GM21515 (cell line): Measurements from ENCODE around the gene LXN.
A peak's percentile ranks its signal among the peaks of the same experiment; 100 is the strongest.
"Not testable (repeated sequence)": the region's sequence is repeated elsewhere in the genome, so short reads cannot be mapped to it uniquely, and the experiment has no call there.

ENCODE experiments used
- ATAC-seq: cut with Tn5 transposase; IDR thresholded peaks from one replicate; pipeline ENCODE4 v1.9.1; 2021; ENCODE audit not compliant: unreplicated experiment

Gene LXN, protein sequence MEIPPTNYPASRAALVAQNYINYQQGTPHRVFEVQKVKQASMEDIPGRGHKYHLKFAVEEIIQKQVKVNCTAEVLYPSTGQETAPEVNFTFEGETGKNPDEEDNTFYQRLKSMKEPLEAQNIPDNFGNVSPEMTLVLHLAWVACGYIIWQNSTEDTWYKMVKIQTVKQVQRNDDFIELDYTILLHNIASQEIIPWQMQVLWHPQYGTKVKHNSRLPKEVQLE

DNA sequence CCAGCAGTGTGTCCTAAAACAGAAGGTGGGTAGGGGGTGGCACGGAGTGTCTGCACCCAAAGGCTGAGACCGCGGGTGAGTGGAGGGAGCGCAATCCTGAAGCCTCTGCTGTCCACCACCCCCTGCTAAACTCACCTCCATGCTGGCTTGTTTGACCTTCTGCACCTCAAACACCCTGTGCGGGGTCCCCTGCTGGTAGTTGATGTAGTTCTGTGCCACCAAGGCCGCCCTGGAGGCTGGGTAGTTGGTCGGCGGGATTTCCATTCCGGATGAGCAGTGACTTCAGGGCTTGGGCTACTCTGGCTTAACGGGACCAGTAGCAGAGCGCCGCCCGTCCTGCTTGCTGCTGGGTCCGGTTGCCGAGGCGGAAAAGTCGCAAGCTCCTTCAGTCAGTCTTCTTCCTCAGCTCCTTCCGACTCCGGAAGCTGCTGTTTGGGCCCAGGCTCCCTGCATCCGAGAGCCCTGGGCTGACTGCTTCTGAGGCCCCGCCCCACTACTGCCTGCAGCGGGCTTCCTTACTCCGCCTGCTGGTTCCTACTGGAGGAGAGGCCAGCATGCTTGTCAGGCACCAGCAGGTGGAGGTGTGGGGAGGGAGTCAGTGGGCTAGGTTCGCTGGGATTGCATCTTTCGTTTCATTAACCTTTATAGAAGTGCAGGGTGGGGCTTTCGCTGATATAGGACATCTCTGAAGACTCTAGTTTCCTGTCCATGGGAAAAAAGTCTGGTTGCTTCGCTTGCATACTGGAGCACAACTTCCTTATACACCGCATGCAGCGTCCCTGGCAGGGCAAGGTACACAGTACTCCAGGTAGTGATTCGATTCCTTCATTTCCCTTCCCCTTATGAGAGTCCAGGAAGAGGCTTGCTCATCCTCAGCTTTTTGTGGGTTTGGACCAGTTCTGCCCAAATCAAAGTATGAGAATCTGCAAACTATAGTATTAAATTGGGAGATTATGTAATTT is at the start of gene LXN:
Gene LXN, minus strand, starts transcription at position 434 of the 962 bp plus-strand sequence. Its CDS starts 170 bp downstream, at position 264.
- peak; percentile 100 for ATAC-seq

DNA sequence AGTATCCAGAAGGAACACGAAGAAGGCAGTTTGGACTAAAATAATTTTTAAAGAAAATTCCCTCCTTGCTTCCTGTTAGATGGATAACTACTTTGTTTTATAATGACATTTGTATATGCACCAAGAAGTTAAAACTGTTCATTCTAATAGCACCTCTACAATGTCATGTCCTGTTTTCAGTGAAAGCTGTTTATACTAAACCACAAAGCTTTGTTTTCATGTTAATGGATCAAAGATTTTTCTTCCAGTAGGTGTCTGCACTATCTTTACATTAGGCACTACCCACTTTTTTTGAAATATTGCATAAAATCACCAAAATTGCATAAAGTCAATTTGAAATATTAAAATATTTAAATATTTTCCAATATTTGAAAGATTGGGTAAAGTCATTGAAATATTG is 49.7 kb upstream of the LXN start:
- no peak for ATAC-seq

DNA sequence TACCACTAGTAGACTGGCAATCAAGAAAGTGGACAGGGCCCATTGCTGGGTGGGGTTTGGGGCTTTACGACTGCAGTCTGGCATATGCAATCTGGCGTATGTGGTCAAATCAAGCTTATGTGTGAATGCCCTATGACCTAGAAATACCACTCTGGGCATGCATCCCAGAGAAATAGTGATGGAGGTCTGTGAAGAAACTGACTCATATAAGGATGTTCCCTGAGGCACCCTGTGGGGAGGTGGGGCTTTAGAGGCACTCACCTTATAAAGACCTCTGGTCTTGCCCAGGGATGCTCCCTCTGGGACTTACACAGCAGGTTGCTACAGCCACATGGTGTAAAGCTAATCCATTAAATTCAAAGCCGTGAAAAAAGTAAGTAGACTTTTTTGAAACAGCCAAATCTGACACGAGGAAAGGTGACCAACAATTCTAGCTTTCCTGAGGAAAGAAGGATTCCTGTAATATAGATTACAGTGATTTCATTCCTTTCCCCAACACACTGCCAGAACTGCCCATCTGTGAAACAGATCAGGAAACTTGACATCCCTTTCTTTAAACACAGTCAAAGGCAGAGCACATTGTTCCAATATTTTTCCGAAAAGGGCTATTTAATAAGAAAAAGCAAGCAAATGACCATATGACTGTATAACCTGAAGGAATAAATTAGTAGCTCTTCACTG is 46.2 kb upstream of the LXN start:
- ATAC-seq = no peak

DNA sequence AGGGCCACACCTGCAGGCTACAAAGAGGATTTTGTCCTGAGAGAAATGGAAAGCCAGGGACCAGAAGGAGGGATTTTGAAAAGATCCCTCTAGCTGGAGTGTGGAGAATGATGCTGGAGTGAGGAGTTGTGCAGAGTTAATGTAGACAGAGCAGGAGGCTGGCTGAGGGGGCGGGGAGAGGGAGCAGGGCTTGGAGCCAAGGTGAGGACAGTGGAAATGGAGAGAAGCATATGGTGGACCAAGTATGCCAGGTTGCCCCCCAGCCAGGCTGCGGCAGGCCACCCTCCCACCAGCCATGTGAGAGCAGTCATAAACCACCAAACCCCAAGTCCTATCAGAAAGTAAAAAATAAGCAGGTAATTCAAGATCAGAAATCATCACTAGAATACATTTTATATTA is 45.1 kb upstream of the LXN start:
- ATAC-seq = no peak

DNA sequence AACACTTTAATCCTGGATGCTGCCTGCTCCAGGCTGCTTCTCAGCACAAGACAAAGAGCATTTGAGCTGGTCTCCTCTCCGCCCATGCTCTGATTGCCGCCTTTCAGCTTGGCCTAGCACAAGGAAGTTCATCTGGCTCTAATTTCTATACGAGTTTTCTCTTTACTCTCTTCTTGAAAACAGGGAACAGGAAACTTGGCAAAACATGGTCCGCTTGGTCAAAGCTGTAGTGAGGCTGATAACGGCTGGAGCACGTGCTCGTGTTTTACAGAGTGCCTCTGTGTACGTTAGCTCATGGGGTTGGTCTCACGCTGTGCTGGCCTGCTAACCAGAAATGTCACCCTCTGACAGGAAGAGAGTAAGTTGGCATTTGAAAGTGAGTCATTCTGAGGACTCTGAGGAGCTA is 40.6 kb upstream of the LXN start:
- ATAC-seq = no peak

DNA sequence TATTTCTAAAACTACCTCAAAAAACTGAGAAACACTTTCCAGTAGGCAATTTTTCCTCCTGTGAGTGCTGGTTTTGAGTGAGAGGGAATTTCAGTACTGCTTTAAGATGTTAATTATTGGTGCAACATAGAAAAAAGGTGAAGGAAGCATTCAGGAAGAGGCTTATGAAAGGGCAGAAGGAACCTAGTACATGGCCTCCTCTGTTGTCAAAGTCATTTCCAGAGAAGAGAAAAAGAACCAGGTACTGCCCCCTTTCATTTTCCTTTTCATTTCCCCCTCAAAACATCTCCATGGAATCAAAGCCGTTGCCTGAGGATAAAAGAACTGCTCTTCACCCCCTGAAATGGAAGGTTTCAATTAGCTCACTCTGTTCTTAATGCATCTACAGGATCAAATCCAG is 40.0 kb upstream of the LXN start:
- no peak for ATAC-seq

DNA sequence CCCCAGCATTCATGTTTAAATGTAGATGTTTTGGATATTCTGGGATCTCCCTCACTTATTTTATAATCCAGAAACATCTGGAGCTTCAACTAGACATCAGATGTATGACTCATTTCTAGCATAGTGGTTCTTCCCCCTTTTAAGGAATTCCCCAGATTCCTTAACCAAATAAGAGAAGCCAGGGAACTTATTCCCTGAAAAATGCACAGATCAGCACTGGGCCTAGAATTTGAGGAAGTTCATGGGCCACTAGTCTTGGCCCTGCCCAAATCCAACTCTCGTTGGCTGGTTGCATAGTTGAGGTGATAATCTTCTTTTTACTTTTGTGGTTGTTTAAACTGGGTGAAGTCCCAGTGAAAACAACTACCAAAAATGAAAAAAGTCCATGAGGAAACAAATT is 39.4 kb upstream of the LXN start:
- ATAC-seq = no peak

DNA sequence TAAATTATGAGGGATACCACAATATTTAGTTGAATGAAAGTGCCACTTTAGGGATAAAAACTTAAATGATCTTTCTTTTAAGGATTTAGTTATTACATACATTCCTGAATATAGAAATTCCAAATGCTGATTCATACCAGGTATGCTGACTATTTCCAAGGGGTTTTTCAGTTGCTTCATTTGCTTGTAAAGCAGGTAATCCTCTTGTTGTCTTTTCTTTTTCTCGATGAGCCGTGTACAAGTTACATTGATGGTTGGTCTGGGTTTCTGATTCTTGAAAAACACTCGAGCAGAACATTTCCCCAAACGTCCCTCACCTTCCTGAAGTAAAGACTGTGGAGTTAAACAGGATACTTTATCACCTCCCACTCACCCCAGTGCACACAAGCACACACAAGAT is 38.2 kb upstream of the LXN start:
- ATAC-seq = no peak

DNA sequence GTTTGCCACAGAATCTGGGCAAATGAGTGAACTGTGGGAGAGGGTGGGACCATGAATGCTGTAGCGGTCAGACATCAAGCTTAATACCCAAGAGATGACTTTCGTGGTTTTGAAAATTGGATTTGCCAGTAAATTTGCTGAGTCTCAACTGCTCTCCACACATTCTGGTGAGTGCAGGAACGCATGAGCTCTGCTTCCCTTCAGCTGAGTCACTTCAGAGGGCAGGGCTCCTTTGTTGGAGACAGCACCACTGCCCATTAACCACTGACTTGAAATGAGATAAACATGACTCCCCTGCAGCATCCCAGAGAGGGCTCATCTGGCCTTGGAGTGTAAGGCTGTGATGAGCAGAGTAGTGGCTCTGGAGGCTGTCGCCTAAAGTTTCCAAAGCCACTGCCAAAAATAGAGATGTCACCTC is 37.2 kb upstream of the LXN start:
- ATAC-seq = no peak

DNA sequence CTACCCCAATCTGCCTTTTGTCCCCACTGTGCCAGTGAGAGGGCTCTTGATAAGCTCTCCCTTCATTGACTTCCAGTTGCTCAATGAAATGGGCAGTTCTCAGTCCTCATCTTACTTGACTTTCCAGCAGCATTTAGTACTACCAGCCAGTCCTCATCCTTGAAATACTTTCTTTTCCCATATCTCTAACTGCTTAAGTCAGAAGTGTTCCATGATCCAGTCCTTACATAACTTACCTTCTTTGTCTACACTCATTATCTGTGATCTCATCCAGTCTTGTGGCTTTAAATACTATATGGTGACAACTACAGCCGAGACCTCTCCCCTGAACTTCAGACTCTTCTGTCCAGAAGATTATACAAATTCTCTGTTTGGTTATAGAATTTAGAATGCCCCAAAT is 31.1 kb upstream of the LXN start:
- ATAC-seq = no peak

DNA sequence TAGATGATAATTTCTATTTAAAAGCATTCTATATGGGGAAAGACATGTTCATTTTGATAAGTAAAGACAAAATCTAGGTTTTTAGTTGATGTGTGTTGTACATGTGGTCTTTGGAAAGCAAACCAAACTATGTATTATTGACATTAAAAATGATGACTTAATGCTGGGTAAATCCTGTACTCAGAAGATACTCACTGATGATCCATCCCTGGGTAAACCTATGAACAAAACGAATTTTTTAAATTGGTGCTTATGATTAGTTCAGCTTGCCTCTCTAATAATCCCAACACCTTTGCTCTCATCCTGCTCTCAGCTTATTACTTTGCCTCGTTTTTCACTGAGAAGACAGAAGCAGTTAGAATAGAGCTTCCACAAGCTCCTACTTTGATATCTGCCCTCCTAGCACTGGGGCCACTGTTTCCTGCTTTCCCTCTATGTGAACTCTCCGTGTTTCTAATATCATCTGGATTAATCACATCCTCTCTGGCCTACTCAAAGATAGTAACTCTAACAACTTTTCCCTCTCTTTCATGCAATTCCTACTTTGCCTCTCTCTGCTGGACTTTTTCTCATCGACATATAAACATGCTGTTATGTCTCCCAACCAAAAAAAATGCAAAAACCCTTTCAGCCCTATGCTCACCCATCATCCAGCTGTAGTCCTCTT is 30.5 kb upstream of the LXN start:
- no peak for ATAC-seq

DNA sequence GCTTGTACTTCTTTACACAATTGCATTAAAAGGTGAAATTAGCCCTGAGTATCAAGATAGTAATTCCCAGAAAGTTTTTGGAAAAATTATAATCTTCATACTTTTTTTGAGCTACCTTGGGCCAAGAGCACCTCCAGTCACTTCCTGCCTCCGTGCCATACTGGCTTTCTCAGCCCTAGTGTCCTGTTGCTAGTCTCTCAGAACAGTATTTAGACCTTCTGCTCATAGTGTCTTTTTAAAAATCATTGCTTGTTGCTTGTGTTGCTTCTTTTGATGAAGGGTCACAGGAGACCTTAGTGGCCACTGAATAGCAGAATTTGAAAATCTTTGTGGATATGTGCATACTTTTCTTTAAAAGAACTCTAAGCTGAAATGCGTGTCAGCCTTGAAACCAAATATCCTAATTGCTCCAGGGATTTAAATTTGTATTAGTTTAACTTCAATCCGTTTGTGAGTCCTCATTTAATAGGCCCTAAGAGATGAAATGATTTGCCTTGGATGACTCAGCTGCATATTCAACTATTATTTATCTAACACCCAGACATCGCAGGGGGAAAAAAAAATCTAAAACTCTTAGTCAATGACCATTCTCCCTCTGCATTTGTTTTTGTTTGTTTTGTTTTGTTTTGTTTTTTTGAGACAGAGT is 29.1 kb upstream of the LXN start:
- no peak for ATAC-seq

DNA sequence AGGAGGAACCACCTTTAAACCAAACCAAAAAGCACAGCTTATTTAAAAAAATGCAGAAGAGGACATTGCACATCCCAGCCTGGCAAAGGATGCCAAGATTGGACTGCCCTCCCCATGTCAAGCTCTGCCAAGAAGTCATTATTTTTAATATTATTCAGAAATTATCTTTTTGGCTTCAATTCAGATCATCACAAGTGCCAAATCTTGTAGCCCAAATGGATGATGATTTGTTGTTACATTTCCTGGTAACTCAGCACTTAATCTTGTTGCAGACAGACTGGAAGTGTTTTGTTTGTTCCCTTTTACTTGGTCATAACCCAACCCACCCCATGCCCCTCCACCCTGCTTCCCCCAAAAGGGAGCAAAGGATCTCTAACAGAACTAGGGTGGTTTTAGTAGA is 28.1 kb upstream of the LXN start:
- no peak for ATAC-seq

DNA sequence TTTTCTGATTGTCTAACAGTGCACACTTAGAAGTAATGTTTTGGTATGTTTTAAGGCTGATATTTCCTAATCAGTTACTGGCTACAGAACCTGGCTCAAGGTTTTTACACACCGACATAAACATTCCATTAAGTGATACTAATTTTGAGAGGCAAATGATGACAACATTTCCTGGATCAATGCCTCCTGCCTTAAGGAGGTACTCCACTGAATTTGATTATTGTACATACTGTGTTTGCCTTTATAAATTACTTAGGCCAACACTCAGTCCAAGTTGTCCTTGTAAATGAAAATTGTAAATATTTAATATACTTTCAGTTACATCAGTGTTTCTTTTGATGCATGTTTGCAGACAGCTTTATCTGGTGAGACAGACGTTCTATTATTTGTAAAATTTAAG is 24.2 kb upstream of the LXN start:
- no peak for ATAC-seq

DNA sequence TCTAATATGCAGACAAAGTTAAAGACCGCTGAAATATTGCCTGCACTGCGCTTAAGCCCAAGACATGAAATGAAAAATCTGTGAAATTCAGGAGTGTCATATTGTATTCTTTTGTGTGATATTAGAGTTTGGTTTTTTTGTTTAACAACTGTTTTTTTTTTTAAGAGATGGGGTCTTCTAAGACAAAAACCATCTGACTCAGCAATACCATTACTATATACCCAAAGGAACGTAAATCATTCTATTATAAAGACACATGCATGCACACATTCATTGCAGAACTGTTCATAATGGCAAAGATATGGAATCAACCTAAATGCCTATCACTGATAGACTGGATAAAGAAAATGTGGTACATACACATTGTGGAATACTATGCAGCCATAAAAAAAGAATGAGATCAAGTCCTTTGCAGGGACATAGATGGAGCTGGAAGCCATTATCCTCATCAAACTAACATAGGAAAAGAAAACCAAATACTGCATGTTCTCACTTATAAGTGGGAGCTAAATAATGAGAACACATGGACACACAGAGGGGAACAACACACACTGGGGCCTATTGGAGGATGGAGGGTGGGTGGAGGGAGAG is 21.5 kb upstream of the LXN start:
- not testable (repeated sequence) for ATAC-seq

DNA sequence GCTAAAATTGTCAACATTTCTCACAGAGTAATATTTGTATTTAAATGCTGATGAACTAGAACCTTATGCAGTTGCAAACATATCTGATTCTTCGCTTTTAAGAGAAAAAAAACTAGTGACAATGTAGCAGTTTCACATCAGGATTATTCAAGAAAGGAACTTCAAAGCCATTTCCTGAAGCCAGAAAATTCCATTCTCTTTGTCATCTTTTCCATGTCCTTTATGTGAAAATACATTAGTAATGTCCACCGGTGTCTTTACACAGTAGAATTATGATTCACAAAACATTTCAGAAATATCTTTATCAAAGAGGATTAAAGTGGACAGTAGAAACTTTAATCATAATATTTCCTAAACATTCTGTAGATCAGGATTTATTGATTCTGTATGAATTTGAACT is 12.7 kb upstream of the LXN start:
- ATAC-seq = no peak

DNA sequence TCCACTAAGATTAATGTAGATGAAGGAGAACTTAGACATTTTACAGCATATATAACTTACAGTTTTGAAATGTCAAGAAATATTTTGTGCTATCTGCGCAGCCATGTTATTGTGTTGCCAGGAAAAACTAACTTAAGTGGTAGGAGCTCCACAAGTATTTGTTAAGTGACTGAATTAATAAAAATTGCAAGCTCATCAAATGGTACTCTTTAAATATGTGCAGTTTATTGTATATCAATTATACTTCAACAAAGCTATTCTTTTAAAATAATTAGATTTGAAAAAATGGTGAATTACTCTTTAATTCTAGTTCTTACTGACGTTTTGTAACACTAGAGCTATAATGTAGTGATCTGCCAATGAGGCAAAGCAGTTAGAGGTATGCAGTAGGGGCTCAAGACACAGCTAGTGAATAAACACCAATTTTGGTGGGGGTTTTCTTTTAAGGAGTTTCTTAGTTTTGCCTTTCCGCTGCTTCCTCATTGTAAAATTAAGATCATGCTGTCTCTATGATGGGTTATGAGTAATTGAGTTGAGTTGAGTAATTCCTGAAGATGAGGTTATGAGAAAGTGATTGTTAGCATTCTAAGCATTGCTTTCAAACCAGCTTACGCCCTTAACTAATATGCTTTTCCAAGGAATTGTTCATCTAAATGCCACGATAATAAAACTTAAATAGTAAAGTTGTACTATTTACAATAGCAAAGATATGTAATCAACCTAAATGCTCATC is 10.9 kb upstream of the LXN start:
- no peak for ATAC-seq

DNA sequence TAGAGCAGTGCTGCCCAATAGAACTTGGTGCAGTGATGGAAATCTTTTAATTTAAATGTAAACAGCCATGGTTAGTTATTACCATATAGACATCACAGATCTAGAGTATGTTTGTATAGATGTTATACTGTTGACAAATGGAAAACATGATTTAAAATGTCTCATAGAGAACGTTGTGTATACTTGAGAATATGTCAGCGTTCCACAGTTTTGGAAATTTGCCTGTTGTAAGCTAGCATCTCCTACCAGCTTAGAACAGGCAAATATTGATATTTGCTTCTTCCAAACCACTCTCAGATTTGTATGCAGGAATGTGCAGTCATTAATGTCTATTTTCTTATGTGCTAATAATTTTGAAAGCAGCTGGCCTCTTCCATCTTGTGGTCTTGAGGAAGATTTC is 8.4 kb upstream of the LXN start:
- ATAC-seq = no peak

DNA sequence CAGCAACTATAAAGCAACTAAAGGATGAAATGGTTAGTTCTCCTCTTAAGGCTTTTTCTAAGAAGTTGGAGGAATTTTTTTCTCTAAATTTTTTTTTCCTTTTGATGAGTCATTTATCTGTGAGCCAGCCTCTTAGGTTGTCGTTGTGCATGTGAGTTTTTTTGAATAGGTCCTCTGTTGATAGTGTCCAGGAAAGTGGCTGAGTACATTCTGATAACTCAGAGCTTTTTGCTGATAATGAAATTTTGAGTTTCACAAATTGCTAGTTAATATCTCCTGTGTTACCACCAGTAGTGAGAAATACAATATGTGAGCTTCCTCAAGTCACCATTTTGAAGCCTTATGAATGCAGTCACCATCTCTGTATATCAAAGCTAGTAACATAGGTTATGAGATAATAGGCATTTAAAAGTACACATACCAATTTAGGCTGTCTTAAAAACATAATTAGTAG is 7.1 kb upstream of the LXN start:
- ATAC-seq = no peak

DNA sequence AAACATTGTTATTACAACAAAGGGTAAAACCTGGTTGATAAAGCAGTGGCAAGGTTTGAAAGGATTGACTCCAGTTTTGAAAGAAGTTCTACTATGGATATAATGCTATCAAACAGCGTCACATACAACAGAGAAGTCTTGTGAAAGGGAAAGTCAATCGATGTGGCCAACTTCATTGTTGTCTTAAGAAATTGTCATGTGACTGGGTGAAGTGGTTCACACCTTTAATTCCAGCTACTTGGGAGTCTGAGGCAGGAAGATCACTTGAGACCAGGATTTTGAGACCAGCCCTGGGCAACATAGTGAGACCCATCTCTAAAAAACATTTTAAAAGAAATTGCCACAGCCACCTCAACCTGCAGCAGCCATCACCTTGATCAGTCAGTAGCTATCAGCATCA is 6.2 kb upstream of the LXN start:
- ATAC-seq = no peak
